Esophagus squamous epithelium (tissue), 4 donors: Measurements from ENCODE around the gene MIS18BP1.

Experiments used
- POLR2A ChIP-seq, 4 donors: fragments of 450-650 bp; IDR thresholded peaks; one replicate each; pipeline ENCODE4 v1.6.1; 2017; ENCODE audit warnings: antibody characterized with exemption in 4 of 4, mild to moderate bottlenecking in 4 of 4, moderate library complexity in 3 of 4
- TF ChIP-seq, protein P1 (sequence below), 6 experiments: fragments of 450-650 bp in 4 of 6; fragments of 200-600 bp in 2 of 6; sonication (generic) in 2 of 6; IDR thresholded peaks; one replicate each; pipeline ENCODE4 v1.5.1; 2016 to 2019; ENCODE audit warnings: antibody characterized with exemption in 6 of 6, mild to moderate bottlenecking in 4 of 6, moderate library complexity in 4 of 6

- no peak for TF ChIP-seq POLR2A (IDR thresholded peaks at IDR 0.05)
- TF ChIP-seq, protein P1, sequence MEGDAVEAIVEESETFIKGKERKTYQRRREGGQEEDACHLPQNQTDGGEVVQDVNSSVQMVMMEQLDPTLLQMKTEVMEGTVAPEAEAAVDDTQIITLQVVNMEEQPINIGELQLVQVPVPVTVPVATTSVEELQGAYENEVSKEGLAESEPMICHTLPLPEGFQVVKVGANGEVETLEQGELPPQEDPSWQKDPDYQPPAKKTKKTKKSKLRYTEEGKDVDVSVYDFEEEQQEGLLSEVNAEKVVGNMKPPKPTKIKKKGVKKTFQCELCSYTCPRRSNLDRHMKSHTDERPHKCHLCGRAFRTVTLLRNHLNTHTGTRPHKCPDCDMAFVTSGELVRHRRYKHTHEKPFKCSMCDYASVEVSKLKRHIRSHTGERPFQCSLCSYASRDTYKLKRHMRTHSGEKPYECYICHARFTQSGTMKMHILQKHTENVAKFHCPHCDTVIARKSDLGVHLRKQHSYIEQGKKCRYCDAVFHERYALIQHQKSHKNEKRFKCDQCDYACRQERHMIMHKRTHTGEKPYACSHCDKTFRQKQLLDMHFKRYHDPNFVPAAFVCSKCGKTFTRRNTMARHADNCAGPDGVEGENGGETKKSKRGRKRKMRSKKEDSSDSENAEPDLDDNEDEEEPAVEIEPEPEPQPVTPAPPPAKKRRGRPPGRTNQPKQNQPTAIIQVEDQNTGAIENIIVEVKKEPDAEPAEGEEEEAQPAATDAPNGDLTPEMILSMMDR (IDR thresholded peaks at IDR 0.05) = no peak
These were observed 6.3 kb downstream of the MIS18BP1 start for GRCh38 chr14:45246691-45247090.
